A549 (cell line): Measurements from ENCODE around the gene MEAF6.
A peak's percentile ranks its signal among the peaks of the same experiment; 100 is the strongest.

Experiments used
- KDM5A ChIP-seq: fragments of 200-600 bp; sonication (generic); IDR thresholded peaks from 2 replicates; pipeline ENCODE4 v1.6.1; 2016; ENCODE audit warnings: antibody characterized with exemption, mild to moderate bottlenecking
- NR3C1 ChIP-seq: fragments of >200 bp; sonication (Bioruptor Twin); formaldehyde crosslinking; IDR thresholded peaks from 3 replicates; pipeline ENCODE4 v1.6.1; 2017
- POLR2AphosphoS2 ChIP-seq: conservative IDR thresholded peaks from 2 replicates; pipeline ENCODE4 v1.6.1; 2012; ENCODE audit warnings: low read length, improper control_type of control experiment, inconsistent platforms
- RNF2 ChIP-seq: fragments of 200-600 bp; sonication (generic); IDR thresholded peaks from 2 replicates; pipeline ENCODE4 v1.6.1; 2016; ENCODE audit warnings: low read depth, mild to moderate bottlenecking, antibody characterized with exemption, moderate library complexity, borderline replicate concordance
- TFCP2L1 ChIP-seq: fragments of 250-450 bp; sonication (Bioruptor Pico); IDR thresholded peaks from 2 replicates; pipeline ENCODE4 v1.5.0; 2021; ENCODE audit warnings: mild to moderate bottlenecking

DNA sequence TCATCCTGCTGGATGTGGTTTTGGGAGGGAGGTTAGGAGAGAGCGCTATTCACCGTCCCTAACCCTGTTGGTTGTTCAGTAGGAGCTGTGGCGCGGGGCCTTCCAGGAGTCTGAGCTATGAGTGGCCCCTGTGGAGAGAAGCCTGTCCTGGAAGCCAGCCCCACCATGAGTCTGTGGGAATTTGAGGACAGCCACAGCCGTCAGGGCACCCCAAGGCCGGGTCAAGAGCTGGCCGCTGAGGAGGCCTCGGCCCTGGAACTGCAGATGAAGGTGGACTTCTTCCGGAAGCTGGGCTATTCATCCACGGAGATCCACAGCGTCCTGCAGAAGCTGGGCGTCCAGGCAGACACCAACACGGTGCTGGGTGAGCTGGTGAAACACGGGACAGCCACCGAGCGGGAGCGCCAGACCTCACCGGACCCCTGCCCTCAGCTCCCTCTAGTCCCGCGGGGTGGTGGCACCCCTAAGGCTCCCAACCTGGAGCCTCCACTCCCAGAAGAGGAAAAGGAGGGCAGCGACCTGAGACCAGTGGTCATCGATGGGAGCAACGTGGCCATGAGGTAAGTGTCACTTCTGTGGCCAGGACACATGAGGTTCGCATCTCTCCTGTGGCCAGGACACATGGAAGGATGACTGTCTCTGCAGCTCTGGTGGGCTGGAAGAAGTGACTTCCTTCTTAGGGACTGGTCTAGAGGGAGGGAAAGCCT lies 39.0 kb downstream of the MEAF6 start:
- TF ChIP-seq TFCP2L1 (CRISPR knock-in tag) (no peak), NR3C1 (no peak), POLR2AphosphoS2 (0 out of 2 replicates have a peak, but pooled peaks have one; percentile 23), RNF2 (no peak), KDM5A (no peak)
